ENCODE results near the gene NEBL.

Gene NEBL

DNA sequence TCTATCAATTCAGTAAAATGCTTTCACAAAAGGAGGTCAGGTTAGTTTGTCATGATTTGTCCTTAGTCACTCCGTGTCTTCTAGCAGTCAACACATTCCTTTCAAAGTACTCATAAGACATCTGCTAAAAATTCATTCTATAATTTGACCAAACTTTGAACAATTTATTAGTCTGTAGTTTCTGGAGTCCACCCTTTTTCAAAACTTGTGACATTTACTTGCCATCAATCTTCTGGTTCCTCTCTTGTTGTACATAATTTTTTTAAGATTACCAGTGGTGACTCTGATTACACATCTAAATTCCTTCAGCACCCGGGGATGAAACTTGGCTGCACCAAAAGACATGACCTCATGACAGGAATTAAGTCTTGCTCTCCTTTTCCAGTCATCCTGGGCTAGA, 130.1 kb downstream of the NEBL start:
- H3K27ac ChIP-seq, result no peak overlapping the region
- TF ChIP-seq, protein P1, sequence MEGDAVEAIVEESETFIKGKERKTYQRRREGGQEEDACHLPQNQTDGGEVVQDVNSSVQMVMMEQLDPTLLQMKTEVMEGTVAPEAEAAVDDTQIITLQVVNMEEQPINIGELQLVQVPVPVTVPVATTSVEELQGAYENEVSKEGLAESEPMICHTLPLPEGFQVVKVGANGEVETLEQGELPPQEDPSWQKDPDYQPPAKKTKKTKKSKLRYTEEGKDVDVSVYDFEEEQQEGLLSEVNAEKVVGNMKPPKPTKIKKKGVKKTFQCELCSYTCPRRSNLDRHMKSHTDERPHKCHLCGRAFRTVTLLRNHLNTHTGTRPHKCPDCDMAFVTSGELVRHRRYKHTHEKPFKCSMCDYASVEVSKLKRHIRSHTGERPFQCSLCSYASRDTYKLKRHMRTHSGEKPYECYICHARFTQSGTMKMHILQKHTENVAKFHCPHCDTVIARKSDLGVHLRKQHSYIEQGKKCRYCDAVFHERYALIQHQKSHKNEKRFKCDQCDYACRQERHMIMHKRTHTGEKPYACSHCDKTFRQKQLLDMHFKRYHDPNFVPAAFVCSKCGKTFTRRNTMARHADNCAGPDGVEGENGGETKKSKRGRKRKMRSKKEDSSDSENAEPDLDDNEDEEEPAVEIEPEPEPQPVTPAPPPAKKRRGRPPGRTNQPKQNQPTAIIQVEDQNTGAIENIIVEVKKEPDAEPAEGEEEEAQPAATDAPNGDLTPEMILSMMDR (IDR thresholded peaks at IDR 0.05), result no peak
- TF ChIP-seq ZFX (IDR thresholded peaks at IDR 0.05; ENCODE audit: borderline replicate concordance), result no peak

DNA sequence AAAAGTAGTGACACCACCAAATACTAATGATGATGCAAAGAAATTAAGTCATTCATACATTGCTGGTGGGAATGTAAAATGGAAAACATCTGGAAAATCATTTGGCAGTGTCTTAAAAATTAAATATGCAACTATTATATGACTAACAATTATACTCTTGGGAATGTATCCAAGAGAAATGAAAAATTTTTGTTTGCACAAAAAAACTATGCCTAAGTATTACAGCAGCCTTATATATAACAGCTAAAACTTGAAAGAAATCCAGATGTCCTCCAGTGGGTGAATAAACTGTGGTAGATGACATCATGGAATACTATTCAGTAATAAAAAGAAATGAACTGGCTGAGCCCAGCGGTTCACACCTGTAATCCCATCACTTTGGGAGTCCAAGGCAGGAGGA, 132.0 kb downstream of the NEBL start:
- TF ChIP-seq, protein P1 (IDR thresholded peaks at IDR 0.05), result no peak
- no peak for TF ChIP-seq ZFX (IDR thresholded peaks at IDR 0.05; ENCODE audit: borderline replicate concordance)
- no peak overlapping the region for H3K27ac ChIP-seq

GRCh38 chr10:20760460-20760859, 136.7 kb downstream of the NEBL start:
- no peak for TF ChIP-seq ZFX (IDR thresholded peaks at IDR 0.05; ENCODE audit: borderline replicate concordance)
- TF ChIP-seq, protein P1 (IDR thresholded peaks at IDR 0.05), result no peak
- no peak overlapping the region for H3K27ac ChIP-seq

GRCh38 chr10:20748551-20748950, 148.6 kb downstream of the NEBL start:
- no peak overlapping the region for H3K27ac ChIP-seq
- TF ChIP-seq, protein P1 (IDR thresholded peaks at IDR 0.05), result no peak
- TF ChIP-seq ZFX (IDR thresholded peaks at IDR 0.05; ENCODE audit: borderline replicate concordance), result no peak

- TF ChIP-seq, protein P1 (IDR thresholded peaks at IDR 0.05), result no peak
- TF ChIP-seq ZFX (IDR thresholded peaks at IDR 0.05; ENCODE audit: borderline replicate concordance), result no peak
- H3K27ac ChIP-seq, result no peak overlapping the region
Measured at GRCh38 chr10:20747782-20748181, 149.3 kb downstream of the NEBL start.

- H3K27ac ChIP-seq, result no peak overlapping the region
- TF ChIP-seq, protein P1 (IDR thresholded peaks at IDR 0.05), result no peak
- TF ChIP-seq ZFX (IDR thresholded peaks at IDR 0.05; ENCODE audit: borderline replicate concordance), result no peak
Measured at GRCh38 chr10:20746856-20747255, 150.3 kb downstream of the NEBL start.

DNA sequence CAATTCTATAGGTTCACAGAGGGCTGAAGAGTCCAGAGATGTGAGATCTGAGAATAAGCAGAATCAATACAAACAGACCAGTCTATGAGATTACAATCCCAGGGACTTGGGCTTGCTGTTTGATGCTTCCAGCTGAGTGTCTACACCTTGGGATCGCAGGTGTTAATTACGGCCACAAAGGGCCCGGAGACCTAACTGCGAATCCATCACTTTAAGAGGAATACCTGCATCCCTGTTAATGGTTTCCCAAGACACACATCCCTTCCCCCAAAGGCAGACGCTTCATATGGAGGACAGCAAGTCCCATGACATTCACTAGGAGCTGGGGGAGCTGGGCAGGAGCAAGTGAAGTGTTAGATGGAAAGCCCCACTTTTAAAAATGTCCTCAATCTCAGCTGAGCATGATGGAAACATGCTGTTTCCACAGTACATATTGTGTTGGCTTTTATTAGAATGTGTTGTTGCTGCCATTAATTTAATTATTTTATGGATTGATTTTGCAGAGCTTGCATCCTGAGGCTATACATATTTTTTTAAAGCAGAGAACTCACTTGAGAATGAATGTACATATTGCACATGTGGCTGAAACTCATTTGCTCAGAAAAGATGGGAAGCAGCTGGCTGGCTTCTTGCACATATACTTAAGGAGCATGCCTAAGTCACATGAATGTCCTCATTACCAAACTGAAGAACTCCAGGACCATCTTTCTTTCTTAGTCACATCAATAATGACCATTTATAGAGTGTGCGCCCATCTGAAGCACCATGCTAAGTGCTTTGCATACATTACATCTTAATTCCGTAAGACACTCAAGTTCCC, 151.3 kb downstream of the NEBL start:
- no peak overlapping the region for H3K27ac ChIP-seq
- no peak for TF ChIP-seq ZFX (IDR thresholded peaks at IDR 0.05; ENCODE audit: borderline replicate concordance)
- TF ChIP-seq, protein P1 (IDR thresholded peaks at IDR 0.05), result no peak
